Hepatocyte (in vitro differentiated cells): Measurements from ENCODE around the gene NOP53. TPM values are rescaled to one million over a fixed set of nuclear protein-coding genes. Genes with fewer than 3 reads are reported as not detected.

Experiments used
- DNase-seq: peaks from one replicate; pipeline ENCODE4 v3.0.0-alpha.2; 2016; ENCODE audit warnings: low spot score
- H2AFZ ChIP-seq: fragments of 200-600 bp; sonication (generic); 2 replicates; pipeline ENCODE4 v1.6.0; 2016; ENCODE audit warnings: antibody characterized with exemption, mild to moderate bottlenecking
- H3K27ac ChIP-seq: fragments of 200-600 bp; sonication (generic); 2 replicates; pipeline ENCODE4 v1.5.1; 2016; ENCODE audit warnings: mild to moderate bottlenecking
- H3K27me3 ChIP-seq: fragments of 200-600 bp; sonication (generic); 2 replicates; pipeline ENCODE4 v1.6.1; 2016
- H3K36me3 ChIP-seq: fragments of 200-600 bp; sonication (generic); replicated peaks from 2 replicates; pipeline ENCODE4 v1.5.1; 2016; ENCODE audit warnings: low read depth; ENCODE audit not compliant: insufficient read depth
- H3K4me1 ChIP-seq: fragments of 200-600 bp; sonication (generic); 2 replicates; pipeline ENCODE4 v1.5.1; 2016; ENCODE audit warnings: mild to moderate bottlenecking, moderate library complexity; ENCODE audit not compliant: insufficient read depth
- H3K4me2 ChIP-seq: fragments of 200-600 bp; sonication (generic); 2 replicates; pipeline ENCODE4 v1.6.0; 2016
- H3K4me3 ChIP-seq: fragments of 200-600 bp; sonication (generic); 2 replicates; pipeline ENCODE4 v1.5.1; 2016; ENCODE audit warnings: mild to moderate bottlenecking
- H3K79me2 ChIP-seq: fragments of 200-600 bp; sonication (generic); 2 replicates; pipeline ENCODE4 v1.6.0; 2017; ENCODE audit warnings: mild to moderate bottlenecking
- H3K9me2 ChIP-seq: fragments of 200-600 bp; sonication (generic); replicated peaks from 2 replicates; pipeline ENCODE4 v1.6.0; 2017; ENCODE audit warnings: mild to moderate bottlenecking; ENCODE audit not compliant: insufficient read depth
- H3K9me3 ChIP-seq: fragments of 200-600 bp; sonication (generic); 2 replicates; pipeline ENCODE4 v1.5.1; 2016; ENCODE audit warnings: low read depth, mild to moderate bottlenecking
- H4K20me1 ChIP-seq: fragments of 200-600 bp; sonication (generic); 2 replicates; pipeline ENCODE4 v1.6.0; 2016; ENCODE audit warnings: mild to moderate bottlenecking; ENCODE audit not compliant: insufficient read depth, poor library complexity, severe bottlenecking
- CTCF ChIP-seq: fragments of 200-600 bp; sonication (generic); IDR thresholded peaks from 2 replicates; pipeline ENCODE4 v1.5.1; 2016; ENCODE audit warnings: antibody characterized with exemption, mild to moderate bottlenecking; ENCODE audit not compliant: poor library complexity
- EZH2 ChIP-seq: fragments of 200-600 bp; sonication (generic); IDR thresholded peaks from 2 replicates; pipeline ENCODE4 v1.6.1; 2016; ENCODE audit warnings: antibody characterized with exemption, mild to moderate bottlenecking, borderline replicate concordance
- EZH2phosphoT487 ChIP-seq: fragments of 200-600 bp; sonication (generic); IDR thresholded peaks from one replicate; pipeline ENCODE4 v1.6.1; 2018; ENCODE audit warnings: antibody characterized with exemption, mild to moderate bottlenecking, low read depth, moderate library complexity; ENCODE audit not compliant: unreplicated experiment, severe bottlenecking
- WGBS: methylation state at CpG from one replicate; pipeline ENCODE4 v1.1.6; 2016; ENCODE audit warnings: low lambda C conversion rate; ENCODE audit errors: missing lambda C conversion rate; 5-methylcytosine and 5-hydroxymethylcytosine counted together
- polyA plus RNA-seq: library from polyadenylated mRNA; unstranded; fragments of >200 nt; fragmentation: Nextera tagmentation; extraction: Ambion mirVana; gene quantifications from 2 replicates; pipeline ENCODE4 v1.2.1, GENCODE V29; 2016
- total RNA-seq: library from RNA; depleted of rRNA; stranded (reverse); fragments of >200 nt; gene quantifications from 2 replicates; pipeline ENCODE4 v1.2.3, GENCODE V29; 2014

The NOP53 gene
- total and polyA plus RNA-seq, 2 experiments from 2014 or later, result 93.3 to 96.7 TPM

- WGBS, result 97% methylated on average over 18 of the region's 46 CpGs
- Histone ChIP-seq H3K4me1 (no peaks in the 10 kb centered on the region), H3K36me3 (no peaks in the 10 kb centered on the region), H3K27me3 (no peaks in the 10 kb centered on the region), H3K9me2 (no peaks in the 10 kb centered on the region), H2AFZ (no peak overlapping the region), H4K20me1 (no peaks in the 10 kb centered on the region), H3K27ac (no peak overlapping the region), H3K4me2 (no peak overlapping the region), H3K4me3 (no peak overlapping the region), H3K9me3 (no peaks in the 10 kb centered on the region), H3K79me2 (no peaks in the 10 kb centered on the region)
- no peak for DNase-seq
- TF ChIP-seq CTCF, result no peak
- TF ChIP-seq EZH2phosphoT487, result no peak
- no peak for TF ChIP-seq EZH2
Measured at GRCh38 chr19:47698631-47699359, 46.6 kb upstream of the NOP53 start.

- Histone ChIP-seq H2AFZ (no peak overlapping the region), H3K4me2 (no peak overlapping the region), H3K9me3 (no peaks in the 10 kb centered on the region), H3K9me2 (no peaks in the 10 kb centered on the region), H3K4me3 (no peak overlapping the region), H3K27me3 (no peaks in the 10 kb centered on the region), H3K36me3 (no peaks in the 10 kb centered on the region), H3K4me1 (no peaks in the 10 kb centered on the region), H3K27ac (no peak overlapping the region), H4K20me1 (no peaks in the 10 kb centered on the region), H3K79me2 (no peaks in the 10 kb centered on the region)
- DNase-seq, result peak; percentile 69
- TF ChIP-seq EZH2phosphoT487 (no peak), CTCF (peak; percentile 56)
- 76% methylated on average over 8 of the region's 9 CpGs for WGBS
Measured at GRCh38 chr19:47699360-47699917, 45.9 kb upstream of the NOP53 start.

- Histone ChIP-seq H3K27ac (no peak overlapping the region), H3K4me3 (no peak overlapping the region), H3K9me3 (no peaks in the 10 kb centered on the region), H3K4me1 (no peaks in the 10 kb centered on the region), H3K36me3 (no peaks in the 10 kb centered on the region), H3K79me2 (no peaks in the 10 kb centered on the region), H2AFZ (no peak overlapping the region), H4K20me1 (no peaks in the 10 kb centered on the region), H3K27me3 (no peaks in the 10 kb centered on the region), H3K9me2 (no peaks in the 10 kb centered on the region), H3K4me2 (no peak overlapping the region)
- WGBS, result 96% methylated on average over 20 of the region's 43 CpGs
- TF ChIP-seq CTCF, result no peak
- no peak for TF ChIP-seq EZH2phosphoT487
- no peak for TF ChIP-seq EZH2
- DNase-seq, result no peak
Measured at GRCh38 chr19:47700934-47701716, 44.2 kb upstream of the NOP53 start.
